Testis (tissue), 3 donors: ENCODE data around the gene DUSP22. TPM values are rescaled to one million over a fixed set of nuclear protein-coding genes. Genes with fewer than 3 reads are reported as not detected.

ENCODE experiments used
- DNase-seq: peaks from one replicate; pipeline ENCODE4 v3.0.0-alpha.2; 2019
- H3K27ac ChIP-seq, 2 donors: fragments of 200-600 bp; sonication (generic); one replicate each; pipeline ENCODE4 v1.5.1; 2019
- H3K27me3 ChIP-seq: fragments of 200-600 bp; sonication (generic); one replicate; pipeline ENCODE4 v1.5.1; 2019
- H3K36me3 ChIP-seq: fragments of 200-600 bp; sonication (generic); one replicate; pipeline ENCODE4 v1.5.1; 2017; ENCODE audit warnings: low read depth; ENCODE audit errors: missing control alignments
- H3K4me1 ChIP-seq: fragments of 200-600 bp; sonication (generic); one replicate; pipeline ENCODE4 v1.5.1; 2019
- H3K4me3 ChIP-seq, 2 donors: fragments of 200-600 bp; sonication (generic); one replicate each; pipeline ENCODE4 v1.5.1; 2017 to 2019
- H3K9me3 ChIP-seq: fragments of 200-600 bp; sonication (generic); one replicate; pipeline ENCODE4 v1.5.1; 2017
- POLR2A ChIP-seq: fragments of 450-650 bp; IDR thresholded peaks from one replicate; pipeline ENCODE4 v1.6.1; 2017; ENCODE audit warnings: antibody characterized with exemption, mild to moderate bottlenecking, moderate library complexity
- WGBS, 2 donors: methylation state at CpG; one replicate each; pipeline ENCODE4 v1.1.5; 2018; 5-methylcytosine and 5-hydroxymethylcytosine counted together
- intact Hi-C: fragments of 100-400 bp; cut with DNase I; formaldehyde crosslinking; loops from one replicate; pipeline ENCODE4 v1.15.1; 2023; ENCODE audit warnings: low total_unique reads
- polyA plus RNA-seq: library from polyadenylated mRNA; stranded (reverse); fragments of 350-450 nt; fragmentation: Illumina TruSeq; extraction: RNeasy Lipid Tissue Mini Kit (QIAGEN cat#74804); gene quantifications from one replicate; pipeline ENCODE4 v1.2.3, GENCODE V29; 2014; ENCODE audit warnings: low read depth, low replicate concordance; ENCODE audit not compliant: insufficient read depth
- total RNA-seq, 2 donors: library from RNA; depleted of rRNA; stranded (reverse); fragments of >200 nt; gene quantifications; one replicate each; pipeline ENCODE4 v1.2.3, GENCODE V29; 2016
- TF ChIP-seq, protein P1 (sequence below), 3 experiments: fragments of 450-650 bp in 2 of 3; fragments of 200-600 bp in 1 of 3; sonication (generic) in 1 of 3; IDR thresholded peaks; one replicate each; pipeline ENCODE4 v1.5.1; 2016 to 2019; ENCODE audit warnings: antibody characterized with exemption in 3 of 3, mild to moderate bottlenecking in 2 of 3, moderate library complexity in 1 of 3

The DUSP22 gene
- total and polyA plus RNA-seq, 3 donors from 2014 or later, result 112 to 158 (median 129) TPM

DNA sequence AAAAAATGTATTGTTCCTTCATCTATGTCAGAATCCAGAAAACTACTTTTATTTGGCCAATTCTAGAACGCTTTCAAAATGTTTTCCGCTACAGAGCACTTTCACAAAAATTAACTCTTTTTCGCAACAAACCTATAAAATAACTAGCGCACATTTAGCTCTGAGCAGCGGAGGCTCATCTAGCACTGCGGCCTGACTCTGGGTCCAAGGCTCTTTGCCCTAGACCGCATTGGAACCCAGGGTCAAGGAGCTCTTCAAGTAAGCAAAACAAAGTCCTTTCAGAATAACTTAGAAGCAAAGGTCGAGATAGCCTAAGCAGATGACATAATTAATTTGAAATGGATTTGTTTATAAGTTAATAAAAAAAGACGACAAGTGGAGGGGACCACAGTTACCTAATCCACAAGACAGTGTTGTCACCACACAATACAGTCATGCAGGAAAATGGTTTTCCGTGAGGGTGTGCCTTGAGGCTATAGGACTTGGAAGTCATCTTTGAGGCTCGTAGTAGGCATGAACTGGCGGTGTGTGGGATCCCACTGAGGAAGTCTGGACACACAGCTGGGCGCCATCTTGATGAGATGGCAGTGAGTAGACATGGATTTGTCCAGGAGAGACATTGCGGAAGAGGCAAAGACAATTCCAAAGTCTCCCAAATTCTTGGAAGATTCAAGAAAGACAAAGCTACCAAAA, 70.1 kb downstream of the DUSP22 start:
- Histone ChIP-seq H3K27ac (no peak overlapping the region), H3K9me3 (no peaks in the 10 kb centered on the region), H3K4me3 (no peak overlapping the region), H3K4me1 (no peaks in the 10 kb centered on the region), H3K36me3 (no peaks in the 10 kb centered on the region), H3K27me3 (no peaks in the 10 kb centered on the region)
- no peak for DNase-seq
- WGBS, 2 donors, result 80 to 82% methylated on average over 14 of the region's 14 CpGs
- intact Hi-C loops, result no loop called here
- no peak for TF ChIP-seq POLR2A
- TF ChIP-seq, protein P1, sequence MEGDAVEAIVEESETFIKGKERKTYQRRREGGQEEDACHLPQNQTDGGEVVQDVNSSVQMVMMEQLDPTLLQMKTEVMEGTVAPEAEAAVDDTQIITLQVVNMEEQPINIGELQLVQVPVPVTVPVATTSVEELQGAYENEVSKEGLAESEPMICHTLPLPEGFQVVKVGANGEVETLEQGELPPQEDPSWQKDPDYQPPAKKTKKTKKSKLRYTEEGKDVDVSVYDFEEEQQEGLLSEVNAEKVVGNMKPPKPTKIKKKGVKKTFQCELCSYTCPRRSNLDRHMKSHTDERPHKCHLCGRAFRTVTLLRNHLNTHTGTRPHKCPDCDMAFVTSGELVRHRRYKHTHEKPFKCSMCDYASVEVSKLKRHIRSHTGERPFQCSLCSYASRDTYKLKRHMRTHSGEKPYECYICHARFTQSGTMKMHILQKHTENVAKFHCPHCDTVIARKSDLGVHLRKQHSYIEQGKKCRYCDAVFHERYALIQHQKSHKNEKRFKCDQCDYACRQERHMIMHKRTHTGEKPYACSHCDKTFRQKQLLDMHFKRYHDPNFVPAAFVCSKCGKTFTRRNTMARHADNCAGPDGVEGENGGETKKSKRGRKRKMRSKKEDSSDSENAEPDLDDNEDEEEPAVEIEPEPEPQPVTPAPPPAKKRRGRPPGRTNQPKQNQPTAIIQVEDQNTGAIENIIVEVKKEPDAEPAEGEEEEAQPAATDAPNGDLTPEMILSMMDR (IDR thresholded peaks at IDR 0.05), result no peak

DNA sequence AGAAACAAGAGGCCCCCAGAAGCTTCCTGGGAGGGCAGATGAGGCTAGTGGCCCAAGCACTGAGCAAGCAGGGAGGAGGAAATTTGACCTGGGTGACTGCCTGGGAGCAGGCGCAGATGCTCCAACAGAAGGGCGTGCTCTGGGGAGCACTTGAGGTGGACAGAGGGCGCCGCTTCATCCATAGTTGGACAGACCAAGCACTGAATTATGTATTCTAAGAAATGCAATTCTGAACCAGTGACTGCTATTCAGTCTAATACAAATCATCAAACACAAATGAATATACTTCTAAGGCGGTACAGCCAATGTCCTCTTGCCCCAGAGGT, 70.6 kb downstream of the DUSP22 start:
- Histone ChIP-seq H3K27ac (no peak overlapping the region), H3K9me3 (no peaks in the 10 kb centered on the region), H3K27me3 (no peaks in the 10 kb centered on the region), H3K4me1 (no peaks in the 10 kb centered on the region), H3K4me3 (no peak overlapping the region), H3K36me3 (no peaks in the 10 kb centered on the region)
- 74 to 84% methylated on average over 5 of the region's 5 CpGs for WGBS, 2 donors
- TF ChIP-seq POLR2A, result no peak
- TF ChIP-seq, protein P1 (IDR thresholded peaks at IDR 0.05), result no peak
- intact Hi-C loops, result no loop called here
- DNase-seq, result no peak

DNA sequence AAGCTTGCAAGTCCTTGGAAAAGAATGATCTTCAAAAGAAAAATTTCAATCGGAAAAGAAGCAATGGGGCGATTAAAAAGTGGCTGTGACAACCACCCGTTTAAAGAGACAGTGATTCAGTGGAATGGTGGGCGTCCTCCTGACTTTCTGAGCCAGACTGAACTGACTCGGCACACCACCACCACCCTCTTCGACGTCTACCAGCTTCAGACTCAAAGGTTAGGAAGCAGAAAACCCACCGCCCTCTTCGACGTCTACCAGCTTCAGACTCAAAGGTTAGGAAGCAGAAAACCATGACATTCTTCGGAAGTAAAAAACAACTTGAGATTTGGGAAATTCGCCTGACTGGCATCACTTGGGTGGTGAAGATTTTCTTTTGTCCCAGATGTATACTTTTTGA, 71.0 kb downstream of the DUSP22 start:
- no peak overlapping the region for H3K27ac ChIP-seq
- intact Hi-C loops, result no loop called here
- H3K27me3 ChIP-seq, result no peaks in the 10 kb centered on the region
- H3K4me3 ChIP-seq, result no peak overlapping the region
- no peaks in the 10 kb centered on the region for H3K36me3 ChIP-seq
- DNase-seq, result no peak
- no peak for TF ChIP-seq POLR2A
- TF ChIP-seq, protein P1 (IDR thresholded peaks at IDR 0.05), result no peak
- H3K9me3 ChIP-seq, result no peaks in the 10 kb centered on the region
- no peaks in the 10 kb centered on the region for H3K4me1 ChIP-seq
- WGBS, 2 donors, result 84% methylated on average over 12 of the region's 12 CpGs

DNA sequence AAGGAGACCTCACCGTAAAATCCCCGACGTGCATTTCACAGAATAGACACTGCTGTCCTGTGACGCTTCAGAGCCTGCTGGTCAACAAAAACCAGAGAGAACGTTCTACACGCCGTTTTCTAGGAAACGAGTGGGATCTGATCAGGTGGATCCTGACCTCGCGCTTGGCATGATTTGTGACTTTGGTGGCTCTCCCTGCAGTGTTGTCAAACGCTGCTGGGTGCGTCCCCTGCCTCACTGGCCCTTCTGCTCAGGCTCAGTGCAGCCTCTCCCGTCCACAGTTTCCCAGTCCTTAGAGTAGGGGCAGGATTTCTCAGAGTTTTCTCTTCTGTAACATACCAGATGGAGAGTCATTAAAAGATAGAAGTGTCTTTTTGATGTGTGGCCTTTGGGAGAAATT, 71.6 kb downstream of the DUSP22 start:
- DNase-seq, result no peak
- Histone ChIP-seq H3K36me3 (no peaks in the 10 kb centered on the region), H3K9me3 (no peaks in the 10 kb centered on the region), H3K27me3 (no peaks in the 10 kb centered on the region), H3K4me1 (no peaks in the 10 kb centered on the region), H3K4me3 (no peak overlapping the region), H3K27ac (no peak overlapping the region)
- intact Hi-C loops, result no loop called here
- no peak for TF ChIP-seq POLR2A
- TF ChIP-seq, protein P1 (IDR thresholded peaks at IDR 0.05), result no peak
- WGBS, 2 donors, result 86% methylated on average over 13 of the region's 13 CpGs
